ENCODE results near the gene HAPLN3.
A peak's percentile ranks its signal among the peaks of the same experiment; 100 is the strongest.

HAPLN3 gene

DNA sequence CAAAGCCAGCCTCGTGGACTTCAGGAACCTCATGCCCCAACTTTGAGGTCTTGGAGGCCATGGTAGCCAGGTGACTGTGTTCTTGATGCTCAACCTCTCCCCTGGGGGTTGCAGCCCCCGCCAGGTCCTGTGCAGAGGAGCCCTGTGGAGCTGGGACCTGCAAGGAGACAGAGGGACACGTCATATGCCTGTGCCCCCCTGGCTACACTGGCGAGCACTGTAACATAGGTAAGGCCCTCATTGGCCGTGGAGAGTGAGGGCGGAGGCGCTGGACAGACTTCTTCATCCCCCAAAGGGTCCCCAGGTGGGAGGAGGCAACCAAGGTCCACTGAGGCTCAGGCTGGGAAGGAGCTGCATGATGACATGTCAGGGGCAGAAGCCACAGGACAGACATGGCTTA lies 35.1 kb downstream of the HAPLN3 start:
- no peak for DNase-seq (ENCODE audit: low spot score)

DNA sequence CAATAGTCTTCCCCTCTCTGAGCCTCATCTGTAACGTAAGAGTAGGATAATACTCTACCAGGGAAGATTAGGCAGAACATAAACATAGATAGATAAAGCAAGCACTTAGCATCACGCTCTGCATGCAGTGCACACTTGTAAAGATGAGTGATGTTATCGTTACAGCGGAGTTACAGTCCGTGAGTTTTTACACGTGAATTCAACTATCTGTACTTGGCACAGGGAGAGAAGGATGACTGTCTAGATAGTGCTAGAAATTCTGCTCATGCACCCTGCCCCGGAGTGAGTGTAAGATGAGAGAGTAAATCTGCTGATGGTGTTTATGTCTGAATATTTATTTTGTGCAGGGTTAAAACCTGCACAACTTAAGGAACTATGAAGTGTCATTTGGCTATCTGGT lies 35.8 kb downstream of the HAPLN3 start:
- no peak for DNase-seq (ENCODE audit: low spot score)

DNA sequence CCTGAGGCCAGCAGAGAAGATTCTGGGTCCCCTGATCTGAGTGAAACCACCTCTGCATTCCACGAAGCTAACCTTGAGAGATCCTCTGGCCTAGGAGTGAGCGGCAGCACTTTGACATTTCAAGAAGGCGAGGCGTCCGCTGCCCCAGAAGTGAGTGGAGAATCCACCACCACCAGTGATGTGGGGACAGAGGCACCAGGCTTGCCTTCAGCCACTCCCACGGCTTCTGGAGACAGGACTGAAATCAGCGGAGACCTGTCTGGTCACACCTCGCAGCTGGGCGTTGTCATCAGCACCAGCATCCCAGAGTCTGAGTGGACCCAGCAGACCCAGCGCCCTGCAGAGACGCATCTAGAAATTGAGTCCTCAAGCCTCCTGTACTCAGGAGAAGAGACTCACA lies 36.4 kb downstream of the HAPLN3 start:
- no peak for DNase-seq (ENCODE audit: low spot score)

DNA sequence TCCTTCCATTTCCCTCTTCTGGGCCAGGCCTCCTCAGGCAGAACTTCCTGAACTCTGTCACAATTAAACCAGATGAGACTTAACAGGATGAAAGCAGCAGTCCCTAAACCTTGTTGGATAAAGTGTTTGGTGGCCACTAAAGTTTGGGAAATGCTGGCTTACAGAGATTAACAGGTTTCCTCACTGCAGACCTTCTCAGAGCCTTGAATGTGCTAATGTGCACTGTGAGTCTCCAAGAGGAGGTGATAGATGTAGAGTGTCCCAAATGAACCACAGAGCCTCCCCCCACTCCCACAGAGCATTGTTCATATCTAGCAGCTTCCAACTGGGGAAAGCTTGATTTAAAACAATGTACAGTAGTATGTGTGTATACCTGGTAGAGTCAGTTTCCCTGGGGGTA lies 42.9 kb downstream of the HAPLN3 start:
- DNase-seq (ENCODE audit: low spot score): no peak

DNA sequence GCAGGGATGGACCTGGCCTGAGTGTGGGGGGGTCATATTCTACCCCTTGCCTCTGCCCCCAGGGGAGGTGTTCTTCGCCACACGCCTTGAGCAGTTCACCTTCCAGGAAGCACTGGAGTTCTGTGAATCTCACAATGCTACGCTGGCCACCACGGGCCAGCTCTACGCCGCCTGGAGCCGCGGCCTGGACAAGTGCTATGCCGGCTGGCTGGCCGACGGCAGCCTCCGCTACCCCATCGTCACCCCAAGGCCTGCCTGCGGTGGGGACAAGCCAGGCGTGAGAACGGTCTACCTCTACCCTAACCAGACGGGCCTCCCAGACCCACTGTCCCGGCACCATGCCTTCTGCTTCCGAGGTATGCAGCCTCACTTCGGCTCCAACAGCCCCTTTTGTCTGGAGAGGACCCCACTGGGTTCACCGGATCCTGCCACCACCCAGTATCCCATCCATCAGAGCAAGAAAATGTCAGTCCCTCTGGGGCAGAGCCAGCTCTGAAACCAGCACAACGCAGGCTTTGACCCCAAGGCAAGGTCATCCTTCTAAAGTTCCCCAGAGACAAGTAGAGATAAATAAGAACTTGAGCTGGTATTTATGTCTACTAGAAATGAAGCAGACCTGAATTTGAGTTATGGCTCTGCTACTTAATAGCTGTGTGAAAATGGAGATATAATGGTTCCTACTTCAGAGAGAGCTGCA lies 45.8 kb downstream of the HAPLN3 start:
- no peak for DNase-seq (ENCODE audit: low spot score)

DNA sequence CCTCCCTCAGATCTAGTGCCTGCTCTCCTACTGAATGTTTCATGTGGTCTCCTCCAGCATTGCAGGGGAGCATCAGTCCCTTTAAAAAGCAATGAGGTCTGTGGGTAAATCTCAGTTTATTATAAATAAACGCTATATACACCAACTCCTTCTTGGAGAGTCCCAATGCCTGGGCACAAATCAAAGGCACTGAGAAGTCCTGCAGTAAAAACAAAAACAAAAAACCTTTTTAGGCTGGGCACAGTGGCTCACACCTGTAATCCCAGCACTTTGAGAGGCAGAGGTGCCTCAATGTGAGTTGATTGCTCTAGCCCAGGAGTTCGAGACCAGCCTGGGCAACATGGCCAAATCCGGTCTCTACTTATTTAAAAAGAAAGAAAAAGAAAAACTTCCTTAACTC lies 47.1 kb downstream of the HAPLN3 start:
- no peak for DNase-seq (ENCODE audit: low spot score)

DNA sequence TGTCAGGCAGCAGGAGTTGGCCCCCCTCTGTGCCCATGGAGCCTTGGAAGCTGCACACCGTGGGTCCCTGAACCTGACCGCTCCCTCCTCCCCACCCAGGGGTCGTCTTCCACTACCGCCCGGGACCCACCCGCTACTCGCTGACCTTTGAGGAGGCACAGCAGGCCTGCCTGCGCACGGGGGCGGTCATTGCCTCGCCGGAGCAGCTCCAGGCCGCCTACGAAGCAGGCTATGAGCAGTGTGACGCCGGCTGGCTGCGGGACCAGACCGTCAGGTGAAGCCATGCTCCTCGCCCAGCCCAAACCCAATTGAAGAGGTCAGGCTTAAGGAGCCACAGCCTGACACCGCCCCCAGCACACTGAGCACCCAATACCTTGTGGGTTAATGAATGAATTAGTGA lies 48.2 kb downstream of the HAPLN3 start:
- DNase-seq (ENCODE audit: low spot score): no peak

DNA sequence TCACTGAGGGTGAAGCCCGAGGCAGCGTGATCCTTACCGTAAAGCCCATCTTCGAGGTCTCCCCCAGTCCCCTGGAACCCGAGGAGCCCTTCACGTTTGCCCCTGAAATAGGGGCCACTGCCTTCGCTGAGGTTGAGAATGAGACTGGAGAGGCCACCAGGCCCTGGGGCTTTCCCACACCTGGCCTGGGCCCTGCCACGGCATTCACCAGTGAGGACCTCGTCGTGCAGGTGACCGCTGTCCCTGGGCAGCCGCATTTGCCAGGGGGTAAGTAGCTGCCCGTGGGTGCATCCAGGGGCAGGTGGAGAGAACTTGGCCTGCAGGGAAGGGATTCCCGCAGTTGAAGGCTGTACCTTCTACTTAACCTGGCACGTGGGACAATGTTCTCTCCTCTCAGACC lies 49.7 kb downstream of the HAPLN3 start:
- no peak for DNase-seq (ENCODE audit: low spot score)

DNA sequence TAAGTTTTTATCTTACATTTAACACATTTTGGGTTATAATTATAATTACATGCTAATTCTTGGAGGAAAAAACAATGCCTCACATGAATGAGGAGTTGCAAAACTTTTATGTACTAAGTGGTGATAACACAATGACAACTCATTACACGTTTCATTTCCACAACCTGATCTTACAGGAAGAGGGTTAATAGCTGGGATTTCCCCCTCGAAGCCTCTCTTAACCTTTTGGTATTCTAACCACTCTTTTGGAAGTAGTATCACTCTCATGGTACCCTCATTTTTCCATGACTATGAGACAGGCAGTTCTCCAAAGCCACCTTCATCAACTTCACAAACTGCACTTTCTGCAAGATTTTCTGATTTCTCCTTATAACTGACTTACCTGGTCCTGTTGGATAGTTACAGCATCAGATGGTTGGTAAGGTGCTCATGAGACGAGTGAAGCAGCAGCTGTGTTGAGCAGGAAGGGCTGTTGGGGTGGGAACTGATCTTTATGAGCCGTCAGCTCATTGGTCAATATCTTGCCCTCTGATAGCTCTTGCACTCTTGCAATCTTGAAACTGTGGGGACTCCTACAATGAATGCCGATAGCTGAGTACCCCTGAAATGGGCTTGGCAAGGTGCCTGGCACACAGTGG lies 50.5 kb downstream of the HAPLN3 start:
- no peak for DNase-seq (ENCODE audit: low spot score)

DNA sequence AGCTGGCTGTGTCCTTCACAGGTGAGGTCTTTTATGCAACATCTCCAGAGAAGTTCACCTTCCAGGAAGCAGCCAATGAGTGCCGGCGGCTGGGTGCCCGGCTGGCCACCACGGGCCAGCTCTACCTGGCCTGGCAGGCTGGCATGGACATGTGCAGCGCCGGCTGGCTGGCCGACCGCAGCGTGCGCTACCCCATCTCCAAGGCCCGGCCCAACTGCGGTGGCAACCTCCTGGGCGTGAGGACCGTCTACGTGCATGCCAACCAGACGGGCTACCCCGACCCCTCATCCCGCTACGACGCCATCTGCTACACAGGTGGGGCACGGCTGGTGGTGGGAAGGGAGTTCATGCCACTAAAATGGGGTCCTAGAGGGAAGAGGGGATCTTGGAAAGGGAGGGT lies 52.0 kb downstream of the HAPLN3 start:
- DNase-seq (ENCODE audit: low spot score): no peak

DNA sequence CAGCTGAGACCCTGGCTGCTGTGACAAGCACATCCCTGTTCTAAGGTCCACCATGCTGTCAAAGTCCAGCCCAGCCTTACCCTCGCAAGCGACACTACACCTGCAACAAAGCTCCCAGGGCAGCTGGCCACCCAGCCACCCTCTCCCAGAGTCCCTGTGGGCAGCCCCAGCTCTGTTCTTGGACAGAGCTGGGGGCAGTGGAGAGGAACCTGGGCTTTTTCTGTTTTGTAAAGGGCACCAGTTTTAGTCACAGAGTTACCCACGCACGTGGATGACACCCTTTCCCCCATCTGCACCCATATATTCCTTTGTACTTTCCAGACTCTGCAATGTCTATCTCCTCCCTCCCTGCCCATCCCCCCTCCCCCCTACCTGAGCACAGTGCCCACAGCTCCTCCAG lies 53.2 kb downstream of the HAPLN3 start:
- no peak for DNase-seq (ENCODE audit: low spot score)

DNA sequence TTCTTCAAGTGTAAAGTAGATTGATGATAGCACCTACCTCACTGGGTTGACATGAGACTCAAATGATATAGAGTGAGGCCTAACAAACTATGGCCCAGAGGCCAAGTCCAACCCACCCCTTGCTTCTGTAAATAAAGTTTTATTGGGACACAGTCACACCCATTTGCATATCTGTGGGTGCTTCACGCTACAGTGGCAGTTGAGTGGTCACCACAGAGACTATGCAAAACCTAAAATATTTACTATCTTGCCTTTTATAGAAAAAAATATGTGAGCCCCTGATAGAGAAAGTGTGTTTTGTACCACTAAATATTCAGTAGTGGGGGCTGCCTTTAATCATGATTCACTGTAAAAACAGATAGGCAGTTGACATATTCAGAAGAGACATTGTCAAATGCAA lies 54.1 kb downstream of the HAPLN3 start:
- no peak for DNase-seq (ENCODE audit: low spot score)

DNA sequence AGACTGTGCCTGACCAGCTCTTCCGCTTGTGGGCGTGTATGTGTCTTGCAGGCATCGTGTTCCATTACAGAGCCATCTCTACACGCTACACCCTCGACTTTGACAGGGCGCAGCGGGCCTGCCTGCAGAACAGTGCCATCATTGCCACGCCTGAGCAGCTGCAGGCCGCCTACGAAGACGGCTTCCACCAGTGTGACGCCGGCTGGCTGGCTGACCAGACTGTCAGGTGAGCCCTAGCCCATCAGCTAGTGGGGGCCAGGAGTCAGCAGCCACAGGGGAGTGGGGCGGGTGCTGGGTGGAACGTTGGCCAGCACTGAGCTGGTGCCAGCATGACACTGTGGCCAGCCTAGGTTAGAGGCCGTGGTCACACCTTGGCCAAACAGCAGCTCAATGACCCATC lies 55.4 kb downstream of the HAPLN3 start:
- DNase-seq (ENCODE audit: low spot score): no peak

DNA sequence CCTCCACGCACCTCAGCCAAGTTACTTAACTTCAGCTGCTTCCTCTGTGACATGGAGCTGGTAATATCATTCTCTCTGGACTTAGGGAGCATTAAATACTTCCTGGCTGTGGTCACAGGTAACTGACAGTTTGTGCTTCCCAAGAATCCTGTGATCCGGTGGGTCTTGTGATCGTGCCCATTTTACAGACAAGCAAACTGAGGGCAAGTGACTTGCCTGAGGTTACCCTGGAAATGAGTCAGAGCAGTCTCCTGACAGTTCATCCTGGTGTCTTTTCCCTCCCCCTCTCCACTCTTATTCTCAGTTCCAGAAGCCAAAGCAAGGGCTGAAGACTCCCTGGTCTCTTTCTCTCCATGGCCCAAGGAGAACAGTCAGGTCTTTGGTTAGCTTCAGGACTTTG lies 56.2 kb downstream of the HAPLN3 start:
- no peak for DNase-seq (ENCODE audit: low spot score)

DNA sequence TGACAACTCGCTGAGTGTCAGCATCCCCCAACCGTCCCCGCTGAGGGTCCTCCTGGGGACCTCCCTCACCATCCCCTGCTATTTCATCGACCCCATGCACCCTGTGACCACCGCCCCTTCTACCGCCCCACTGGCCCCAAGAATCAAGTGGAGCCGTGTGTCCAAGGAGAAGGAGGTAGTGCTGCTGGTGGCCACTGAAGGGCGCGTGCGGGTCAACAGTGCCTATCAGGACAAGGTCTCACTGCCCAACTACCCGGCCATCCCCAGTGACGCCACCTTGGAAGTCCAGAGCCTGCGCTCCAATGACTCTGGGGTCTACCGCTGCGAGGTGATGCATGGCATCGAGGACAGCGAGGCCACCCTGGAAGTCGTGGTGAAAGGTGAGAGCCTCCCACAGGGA lies 56.7 kb downstream of the HAPLN3 start:
- no peak for DNase-seq (ENCODE audit: low spot score)

DNA sequence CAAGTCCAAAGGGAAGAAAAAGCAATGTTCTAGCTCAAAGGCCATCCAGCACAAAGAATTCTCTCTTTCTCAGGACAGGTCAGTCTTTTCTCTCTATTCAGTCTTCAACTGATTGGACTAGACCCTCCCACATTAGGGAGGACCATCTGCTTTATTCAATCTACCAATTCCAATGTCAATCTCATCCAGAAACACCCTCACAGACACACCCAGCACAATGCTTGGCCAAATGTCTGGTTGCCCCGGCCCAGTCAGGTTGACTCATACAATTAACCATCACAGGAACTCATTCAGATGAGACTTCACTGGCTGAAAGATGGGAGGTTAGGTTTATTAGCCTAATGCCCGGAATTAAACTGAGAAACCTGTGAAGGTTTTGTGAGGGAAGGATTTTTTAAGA lies 59.7 kb downstream of the HAPLN3 start:
- no peak for DNase-seq (ENCODE audit: low spot score)

DNA sequence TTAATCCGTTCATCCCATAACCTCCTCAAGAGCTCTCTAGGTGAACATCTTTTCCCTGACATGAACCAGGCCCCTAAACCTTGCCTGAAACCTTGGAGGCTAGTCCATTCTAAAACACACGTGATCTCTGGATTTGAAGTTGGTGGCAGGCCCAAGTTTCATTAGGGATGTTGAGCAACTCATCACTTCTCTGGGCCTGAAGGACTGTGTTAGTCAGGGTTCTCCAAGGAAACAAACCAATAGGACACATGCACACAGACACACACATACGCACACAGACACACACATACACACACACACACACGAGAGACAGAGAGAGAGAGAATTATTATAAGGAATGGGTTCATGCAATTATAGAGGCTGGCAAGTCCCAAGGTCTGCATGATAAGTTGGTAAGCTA lies 60.2 kb downstream of the HAPLN3 start:
- DNase-seq (ENCODE audit: low spot score): no peak

DNA sequence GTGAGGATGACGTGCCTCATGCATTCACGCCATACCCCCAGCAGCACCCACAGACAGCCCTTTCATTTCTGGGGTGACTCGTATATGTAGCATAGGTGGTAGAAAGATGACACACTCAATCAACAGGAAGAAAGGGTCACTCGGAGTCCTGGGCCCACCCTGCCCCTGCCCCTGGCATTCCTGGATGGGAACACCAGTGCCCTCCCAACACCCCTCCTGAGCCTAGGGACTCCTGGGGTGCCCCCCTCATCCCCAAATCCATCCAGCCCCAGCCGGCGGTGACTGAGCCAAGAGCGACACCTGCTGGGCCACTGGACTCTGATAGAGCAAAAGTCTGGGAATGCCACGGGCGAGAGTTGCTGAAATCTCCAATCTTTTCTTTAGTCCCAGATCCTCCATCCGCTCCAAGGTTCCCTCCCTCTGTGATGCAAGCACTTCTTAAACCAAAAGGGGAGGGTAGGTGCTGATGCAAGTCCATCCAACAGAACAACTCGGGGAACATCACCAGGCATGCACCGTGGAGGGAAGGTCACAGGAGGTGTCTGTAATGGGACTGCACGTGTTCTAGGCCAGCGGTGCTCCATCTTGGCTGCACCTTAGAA lies 61.0 kb downstream of the HAPLN3 start:
- peak; percentile 17 for DNase-seq (ENCODE audit: low spot score)

DNA sequence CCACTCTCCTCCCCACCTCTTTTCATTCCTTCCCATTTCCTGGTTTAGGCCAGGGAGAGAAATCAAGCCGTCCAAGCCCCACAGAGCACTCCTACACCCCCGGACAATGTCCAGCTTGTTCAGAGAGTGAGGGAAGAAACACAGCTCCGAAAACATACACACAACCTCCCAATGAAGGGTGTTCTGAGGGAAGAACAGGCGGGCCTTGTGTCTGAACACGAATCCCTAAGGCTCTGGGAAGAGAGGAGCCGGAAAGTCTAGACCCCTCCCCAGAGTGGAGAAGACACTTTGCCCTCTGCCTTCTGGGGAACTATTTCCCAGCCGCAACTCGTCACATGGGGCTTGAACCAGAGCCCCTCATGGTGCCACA lies 61.6 kb downstream of the HAPLN3 start:
- no peak for DNase-seq (ENCODE audit: low spot score)

DNA sequence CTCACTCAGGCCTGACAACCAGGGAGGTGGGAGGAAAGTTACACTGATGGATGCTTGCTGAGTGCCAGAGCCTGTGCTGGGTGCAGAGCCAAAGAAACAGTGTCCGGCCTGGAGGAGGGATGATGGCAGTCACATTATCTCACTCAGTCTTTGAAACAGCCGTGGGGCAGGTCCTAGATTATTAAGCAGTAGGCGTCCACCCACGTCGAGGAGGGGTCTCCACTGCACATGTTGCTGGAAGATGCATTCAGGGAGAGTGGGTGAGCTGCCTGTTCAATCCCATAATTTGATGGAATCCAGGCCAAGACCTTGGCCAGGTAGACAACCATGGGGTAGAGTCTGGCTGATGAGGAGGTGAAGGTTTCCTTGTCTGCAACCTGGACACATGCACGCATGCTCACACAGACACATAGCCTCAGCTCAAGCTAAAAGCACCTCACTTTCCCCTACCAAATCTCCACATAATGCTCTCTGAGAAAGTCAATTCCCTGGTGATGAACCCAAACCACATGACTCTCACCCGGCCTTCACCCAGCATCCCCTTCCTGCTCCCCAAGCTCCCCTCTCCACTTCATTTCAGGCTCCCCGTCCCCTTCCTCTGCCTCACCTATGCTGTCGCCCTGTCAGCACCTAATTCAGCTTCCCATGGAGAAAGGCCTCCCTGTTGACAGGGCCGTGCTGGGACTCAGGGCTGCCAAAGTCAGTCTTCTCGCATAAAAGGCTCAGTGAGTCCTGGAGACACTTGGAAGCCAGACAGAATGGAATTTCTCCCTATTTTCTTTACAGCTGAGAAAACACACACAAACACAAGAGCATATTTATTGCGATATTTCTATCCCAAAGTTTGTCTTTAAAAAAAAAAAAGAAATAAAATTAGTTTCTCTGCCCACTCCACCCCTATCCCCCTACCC lies 62.3 kb downstream of the HAPLN3 start:
- no peak for DNase-seq (ENCODE audit: low spot score)

DNA sequence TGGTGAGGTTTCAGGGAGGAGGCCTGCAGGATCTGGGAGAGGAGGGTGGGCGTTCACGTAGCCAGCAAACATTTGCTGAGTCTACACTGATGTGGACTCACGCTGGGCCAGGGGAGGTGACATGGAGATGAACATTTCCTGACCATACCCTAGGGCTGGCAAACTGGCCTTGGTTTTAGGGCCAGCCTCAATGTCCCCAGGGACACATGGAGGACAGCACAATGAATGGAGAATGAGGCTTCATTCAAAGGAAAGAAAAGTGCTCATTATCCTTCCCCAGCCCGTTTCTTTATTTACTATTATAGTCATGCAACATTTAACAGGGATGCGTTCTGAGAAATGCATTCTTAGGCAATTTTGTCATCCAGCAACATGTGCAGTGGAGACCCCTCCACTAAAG lies 65.3 kb downstream of the HAPLN3 start:
- no peak for DNase-seq (ENCODE audit: low spot score)

DNA sequence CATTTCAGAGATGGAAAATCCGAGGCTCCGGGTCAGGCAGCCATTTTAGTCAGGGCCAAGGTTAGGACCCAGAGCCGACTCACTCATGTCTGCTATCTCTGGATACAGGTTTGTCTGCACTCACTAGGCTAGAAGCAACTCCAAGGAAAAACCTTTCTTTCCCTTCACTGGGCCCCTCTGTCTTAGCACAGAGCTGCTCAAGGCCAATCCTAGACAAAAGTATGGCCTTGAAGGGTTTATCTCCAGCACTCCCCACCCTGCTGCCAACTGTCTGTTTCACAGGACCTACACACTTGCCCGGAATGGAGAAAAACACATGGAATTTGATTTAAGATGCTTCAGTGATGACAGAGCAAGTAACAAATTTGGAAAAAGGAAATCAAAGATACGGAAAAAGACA lies 66.6 kb downstream of the HAPLN3 start:
- DNase-seq (ENCODE audit: low spot score): no peak

Data from hematopoietic multipotent progenitor cell treated with erythropoietin and hydrocortisone succinate and interleukin-3 and kit ligand, for 17 days (in vitro differentiated cells).